ENCODE data around the gene FERMT2.
"Not testable (repeated sequence)": the region's sequence is repeated elsewhere in the genome, so short reads cannot be mapped to it uniquely, and the experiment has no call there.

The FERMT2 gene

DNA sequence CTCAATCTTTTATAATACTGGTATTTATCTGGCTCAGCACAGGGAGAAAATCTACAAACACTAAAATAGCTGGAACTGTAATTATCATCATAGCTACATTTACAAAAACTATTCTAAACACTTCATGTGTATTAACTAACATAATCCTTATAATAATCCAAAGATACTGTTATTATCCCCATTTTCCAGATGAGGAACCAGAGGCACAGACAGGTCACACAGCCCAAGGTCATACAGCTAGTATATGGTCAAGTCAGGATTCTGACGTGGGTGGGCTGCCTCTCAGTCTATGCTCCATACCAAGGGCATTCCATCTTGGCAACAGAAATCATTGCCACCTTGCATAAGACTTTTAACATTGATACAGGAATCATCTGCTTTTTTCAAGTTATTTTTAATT, 11.4 kb downstream of the FERMT2 start:
- no peak for DNase-seq

DNA sequence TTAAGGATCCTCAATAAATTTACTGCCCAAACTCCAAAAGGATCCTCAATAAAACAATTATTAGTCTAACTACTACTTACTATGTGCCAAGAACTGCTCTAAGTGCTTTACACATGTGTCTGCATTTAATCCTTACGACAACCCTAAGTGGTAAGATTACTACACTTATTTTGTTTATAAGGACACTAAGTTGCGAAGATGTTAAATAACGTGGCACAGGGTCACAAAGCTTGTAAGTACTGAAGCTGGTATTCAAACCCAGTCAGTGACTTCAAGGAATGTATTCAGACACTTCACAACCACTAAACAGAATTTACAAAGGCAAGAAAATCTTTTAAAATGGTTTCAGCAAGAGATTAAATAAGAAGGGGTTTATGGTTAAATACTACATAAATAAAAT, 13.0 kb downstream of the FERMT2 start:
- no peak for DNase-seq

DNA sequence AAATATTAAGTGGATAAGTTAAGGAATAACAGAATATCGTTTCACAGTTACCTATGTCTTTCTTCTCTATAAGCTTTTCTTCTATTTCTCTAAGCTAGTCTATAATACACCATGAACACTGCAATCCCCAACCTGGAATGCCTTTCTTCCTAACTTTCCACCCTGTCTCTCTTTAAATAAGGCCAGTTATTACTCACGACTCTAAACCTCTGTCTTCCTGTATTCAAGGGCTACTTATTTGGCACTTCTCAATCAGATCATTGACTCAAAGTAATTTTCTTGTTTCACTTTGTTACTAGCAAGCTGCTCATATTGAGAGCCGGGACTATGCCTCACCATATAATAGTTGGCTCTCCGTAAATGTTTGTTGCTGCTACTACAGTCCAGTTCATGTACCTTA, 13.5 kb downstream of the FERMT2 start:
- no peak for DNase-seq

DNA sequence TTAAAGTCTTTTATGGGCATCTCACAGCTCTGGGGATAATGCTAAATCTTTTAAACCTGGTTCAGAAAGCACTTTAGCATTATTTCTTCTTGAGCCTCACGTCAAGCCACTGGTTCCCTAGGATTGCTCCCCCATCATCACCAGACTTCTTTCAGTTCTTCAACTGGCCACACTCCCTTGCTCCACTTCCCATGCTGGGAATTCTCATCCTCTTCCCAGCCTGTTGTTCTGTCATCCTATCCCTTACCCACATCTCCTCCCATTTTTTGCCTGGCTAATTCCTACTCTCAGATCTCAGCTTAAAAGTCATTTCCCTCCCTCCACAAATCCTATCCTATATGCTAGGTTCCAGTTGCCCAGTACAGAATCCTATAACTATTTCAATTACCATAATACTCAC, 14.4 kb downstream of the FERMT2 start:
- DNase-seq: no peak

DNA sequence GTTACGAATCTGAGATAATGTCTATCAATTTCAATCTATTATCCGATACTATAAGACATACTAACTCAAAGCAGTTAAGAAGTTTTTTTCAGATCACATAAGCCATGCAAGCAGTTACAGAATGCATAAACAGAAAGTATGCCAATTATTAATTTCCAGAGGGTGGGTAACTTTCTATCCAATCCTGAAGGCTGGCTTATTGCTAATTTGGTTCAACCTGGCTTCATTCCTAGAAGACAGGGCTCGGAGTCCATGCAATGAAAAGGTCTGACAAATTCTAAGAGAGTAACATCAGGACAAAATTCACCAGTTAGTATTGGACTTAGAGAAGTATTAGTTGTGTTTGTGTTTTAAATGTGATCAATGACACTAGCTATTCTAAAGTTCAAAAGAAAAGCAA, 15.0 kb downstream of the FERMT2 start:
- DNase-seq: no peak

DNA sequence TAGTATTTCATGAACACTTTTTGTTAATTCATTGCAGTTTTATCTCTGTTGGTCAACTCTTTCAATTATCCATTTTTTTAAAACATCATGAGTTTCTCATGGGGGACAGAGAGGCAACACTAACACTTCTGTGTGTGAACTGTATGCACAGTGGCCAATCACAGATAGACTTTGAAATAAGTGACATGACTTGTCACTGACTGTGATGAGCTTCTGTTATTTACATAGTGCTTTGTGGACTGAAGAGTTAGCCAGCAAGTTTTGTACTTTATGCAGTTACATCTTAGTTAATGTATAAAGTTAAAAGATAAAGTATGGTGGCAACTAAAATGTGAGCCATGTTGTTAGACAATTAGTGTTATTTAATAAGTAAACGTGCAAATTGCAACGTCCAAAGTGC, 16.1 kb downstream of the FERMT2 start:
- DNase-seq: no peak

DNA sequence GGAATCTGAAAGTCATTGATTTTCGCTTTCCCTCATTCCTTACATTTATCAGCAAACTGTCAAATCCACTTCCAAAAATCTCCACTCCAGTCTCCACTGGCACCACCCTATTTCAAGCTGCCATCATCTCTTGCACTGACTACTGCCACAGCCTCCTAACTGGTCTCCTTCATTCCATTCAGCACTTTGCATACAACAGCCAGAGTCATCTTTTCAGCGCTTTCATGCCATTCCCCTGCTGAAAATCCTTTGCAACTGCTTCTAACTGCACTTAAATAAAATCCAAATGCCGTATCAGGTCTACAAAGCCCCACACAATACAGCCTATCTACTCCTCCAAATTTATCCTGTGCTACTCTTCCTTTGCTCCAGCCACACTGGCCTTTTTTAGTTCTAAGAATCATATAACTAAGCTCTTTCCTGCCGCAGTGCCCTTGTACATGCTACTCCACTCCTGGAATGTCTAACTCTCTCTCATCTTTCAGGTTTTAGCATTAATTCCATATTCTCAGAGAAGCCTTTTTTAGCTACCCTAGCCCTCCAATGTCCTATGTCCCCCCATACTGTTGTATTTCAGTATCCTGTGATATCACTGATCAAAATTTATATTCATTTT, 21.6 kb downstream of the FERMT2 start:
- DNase-seq: no peak

DNA sequence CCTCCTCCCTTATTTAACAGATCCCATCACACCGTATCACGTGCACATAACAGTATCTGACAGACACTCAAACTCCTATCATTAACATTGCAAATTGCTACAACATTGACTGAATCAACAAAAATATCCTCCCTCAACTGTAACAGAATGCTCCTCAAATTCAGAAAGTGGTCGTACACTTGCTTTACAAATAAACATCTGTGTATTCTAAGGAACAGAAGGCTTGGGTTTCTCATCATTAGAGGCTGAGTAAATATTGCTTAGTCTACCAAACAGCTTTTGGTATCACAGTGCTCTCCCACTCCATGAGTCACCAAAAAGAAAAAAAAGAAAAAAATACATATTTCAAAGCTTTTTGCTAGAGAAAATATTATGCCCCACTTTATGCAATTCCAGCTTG, 23.9 kb downstream of the FERMT2 start:
- DNase-seq: no peak

DNA sequence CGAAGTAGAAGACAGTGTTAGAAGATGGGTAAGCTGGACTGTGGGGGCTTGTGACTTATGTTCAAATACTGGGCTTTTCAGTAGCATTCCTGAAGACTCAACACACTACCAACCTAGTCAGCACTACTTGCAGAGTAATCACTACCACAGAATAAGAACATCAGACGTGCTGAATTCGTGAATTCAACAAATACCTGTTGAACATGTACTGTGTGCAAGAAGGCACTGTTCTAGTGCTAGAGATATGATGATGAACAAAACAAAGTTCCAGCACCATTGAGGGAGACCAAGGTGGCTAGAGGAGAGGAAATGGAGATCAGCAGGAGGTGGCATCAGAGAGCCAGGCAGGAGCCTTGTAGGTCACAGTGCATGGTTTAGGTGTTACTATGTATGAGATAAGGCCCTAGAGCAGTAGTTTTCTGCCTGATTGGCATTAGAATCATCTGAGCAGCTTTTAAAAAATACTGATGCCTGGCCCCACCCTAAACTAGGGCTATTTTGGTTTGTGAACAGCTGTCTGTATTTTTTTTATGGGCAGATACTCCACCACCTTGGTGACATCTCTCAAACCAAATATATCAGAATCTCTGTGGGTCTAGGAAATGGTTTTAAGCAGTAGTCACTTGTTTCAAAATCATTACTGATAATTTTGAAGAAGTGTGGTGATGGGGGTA, 26.8 kb downstream of the FERMT2 start:
- DNase-seq: no peak

DNA sequence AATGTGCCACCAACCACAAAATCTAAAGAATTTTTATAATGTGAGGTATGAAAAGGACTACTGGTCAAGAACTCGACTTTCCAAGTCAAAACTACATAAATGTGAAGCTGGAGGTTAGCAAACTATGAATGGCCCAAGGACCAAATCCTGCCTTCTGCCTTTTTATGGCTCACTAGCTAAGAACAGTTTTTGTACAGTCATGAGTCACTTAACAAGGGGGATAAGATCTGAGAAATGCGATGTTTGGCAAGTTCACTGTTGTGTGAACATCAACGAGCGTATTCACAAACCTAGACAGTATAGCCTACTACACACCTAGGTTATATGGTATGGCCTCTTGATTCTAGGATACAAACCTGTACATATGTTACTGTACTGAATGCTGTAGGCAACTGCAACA, 28.2 kb downstream of the FERMT2 start:
- no peak for DNase-seq

DNA sequence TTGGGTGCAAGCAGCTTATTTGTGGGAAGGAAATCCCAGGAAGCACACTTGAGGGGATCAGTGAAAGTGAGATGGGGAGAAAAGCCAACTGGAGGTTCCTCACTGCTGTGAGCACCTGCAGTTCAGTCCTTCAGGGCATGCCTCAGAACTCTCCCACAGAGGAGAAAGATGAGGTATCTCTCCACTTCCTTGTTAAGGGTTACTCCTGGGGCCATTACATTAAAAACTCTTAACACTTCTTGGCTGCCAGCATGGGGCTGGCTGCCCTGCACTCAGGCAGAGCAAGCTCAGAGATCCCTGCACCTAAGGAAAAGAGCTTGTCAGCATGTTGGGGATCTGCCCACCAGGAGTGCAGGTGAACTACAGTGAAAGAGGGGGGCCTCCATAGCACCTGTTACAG, 28.8 kb downstream of the FERMT2 start:
- DNase-seq: no peak

DNA sequence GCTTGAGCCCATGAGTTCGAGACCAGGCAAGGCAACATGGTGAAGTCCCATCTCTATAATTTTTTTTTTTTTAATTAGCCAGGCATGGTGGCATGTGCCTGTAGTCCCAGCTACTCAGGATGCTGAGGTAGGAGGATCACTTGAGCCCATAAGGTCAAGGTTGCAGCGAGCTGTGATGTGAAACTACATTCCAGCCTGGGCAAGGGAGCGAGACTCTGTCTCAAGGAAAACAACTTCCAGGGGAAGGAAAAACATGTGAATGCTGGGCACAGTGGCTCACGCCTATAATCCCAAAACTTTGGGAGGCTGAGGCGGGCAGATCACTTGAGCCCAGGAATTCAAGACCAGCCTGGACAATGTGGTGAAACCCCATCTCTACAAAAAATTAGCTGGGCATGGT, 30.4 kb downstream of the FERMT2 start:
- DNase-seq: not testable (repeated sequence)

DNA sequence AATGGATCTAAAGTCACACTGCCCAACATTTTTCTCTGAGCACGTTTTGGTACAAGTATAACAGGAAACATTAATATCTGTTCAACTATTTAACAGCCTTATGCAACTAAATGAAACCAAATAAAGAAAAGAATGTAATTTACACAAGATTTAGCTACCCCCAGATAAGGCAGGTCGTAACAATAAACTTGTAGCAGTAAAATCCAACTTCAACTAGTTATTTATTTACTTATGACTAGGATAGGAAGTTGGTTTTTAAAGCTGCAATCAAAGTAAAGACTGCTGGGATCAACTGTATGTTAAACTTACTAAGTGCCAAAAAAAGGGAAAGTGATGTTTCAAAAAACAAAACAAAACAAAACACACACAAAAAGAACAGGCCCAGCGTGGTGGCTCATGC, 30.9 kb downstream of the FERMT2 start:
- no peak for DNase-seq

DNA sequence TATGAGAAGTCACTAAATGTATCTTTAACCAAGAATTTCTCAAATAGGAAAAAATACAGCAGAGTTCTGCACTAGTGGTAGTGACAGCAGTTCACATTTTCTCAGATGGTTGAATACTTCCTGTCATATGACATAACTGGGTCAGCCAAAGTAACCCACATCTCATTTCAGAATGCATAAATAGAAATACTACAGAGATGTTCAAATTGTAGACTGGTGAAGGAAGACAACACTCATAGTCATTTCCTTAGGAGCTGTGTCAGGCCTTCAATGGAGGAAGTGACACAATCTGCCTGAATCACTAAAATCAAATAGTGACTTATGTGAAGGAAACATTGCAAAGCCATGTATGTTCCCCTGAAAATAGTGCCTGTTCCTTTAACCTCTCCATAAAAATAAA, 32.4 kb downstream of the FERMT2 start:
- DNase-seq: no peak

DNA sequence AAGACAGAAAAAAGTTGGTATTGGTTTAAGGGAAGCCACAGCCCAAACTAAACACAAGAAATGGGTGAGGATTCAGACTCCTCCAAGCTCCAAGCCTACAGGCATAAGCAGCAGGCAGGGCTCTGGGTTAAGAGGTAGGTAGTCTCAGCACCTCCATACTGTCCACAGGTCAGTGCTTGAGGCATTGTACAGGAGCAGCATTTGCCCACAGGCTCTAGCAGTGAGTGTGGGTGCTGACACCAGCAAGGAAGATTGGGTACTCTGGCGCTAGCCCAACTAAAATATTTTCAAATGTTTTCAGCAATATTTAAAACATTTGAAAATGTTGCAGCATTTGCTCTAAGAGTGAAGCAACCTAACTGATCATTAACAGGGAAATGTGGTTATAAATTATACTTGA, 33.1 kb downstream of the FERMT2 start:
- no peak for DNase-seq

DNA sequence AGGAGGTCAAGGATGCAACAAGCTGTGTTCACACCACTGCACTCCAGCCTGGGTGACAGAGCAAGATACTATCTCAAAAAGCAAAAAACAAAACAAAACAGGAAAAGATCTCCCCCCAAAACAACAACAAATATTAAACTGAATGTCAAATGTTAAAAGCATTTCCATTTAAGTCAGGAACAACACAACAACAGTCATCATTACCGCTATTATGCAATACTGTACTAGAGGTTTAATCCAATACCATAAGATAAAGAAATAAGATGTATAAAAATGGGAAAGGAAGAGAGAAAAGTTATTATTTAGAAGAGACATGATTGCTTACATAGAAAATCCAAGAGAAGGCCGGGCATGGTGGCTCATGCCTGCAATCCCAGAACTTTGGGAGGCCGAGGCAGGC, 36.6 kb downstream of the FERMT2 start:
- DNase-seq: no peak

DNA sequence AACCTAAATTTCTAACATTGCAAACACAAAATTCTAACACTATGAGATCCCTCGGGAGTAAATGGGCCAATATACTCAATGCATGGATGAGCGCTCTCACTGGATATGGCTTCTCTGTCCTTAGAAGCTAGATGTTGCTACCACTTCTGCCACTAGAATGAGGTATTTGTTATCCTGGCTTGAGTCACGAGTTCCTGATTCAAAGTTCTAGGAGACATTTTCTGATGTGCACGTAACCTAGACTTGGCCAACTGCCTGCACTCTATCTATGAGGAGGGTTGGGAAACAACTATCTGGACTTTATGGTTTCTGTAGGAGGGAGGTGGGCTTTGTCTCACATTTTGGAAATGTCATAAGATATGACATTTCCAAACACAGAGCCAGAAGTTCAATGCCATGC, 37.6 kb downstream of the FERMT2 start:
- DNase-seq: no peak

DNA sequence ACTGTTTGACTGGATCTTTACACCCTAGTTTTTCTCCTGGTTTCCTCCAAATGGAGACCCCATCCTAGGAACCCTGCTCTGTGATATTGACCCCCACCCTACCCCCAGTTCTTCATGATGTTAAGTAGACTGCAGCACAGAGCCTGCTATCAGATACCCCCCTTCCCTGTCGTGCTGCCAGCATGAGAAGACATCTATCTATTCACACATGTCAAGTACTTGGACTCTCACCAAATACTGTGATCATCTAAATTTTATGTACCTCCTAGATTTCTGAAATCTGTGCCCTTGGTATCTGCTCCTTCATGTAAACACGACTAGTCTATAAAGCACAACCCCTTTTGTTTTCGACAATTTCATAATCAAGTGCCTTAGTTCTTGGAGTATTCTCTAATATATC, 38.9 kb downstream of the FERMT2 start:
- DNase-seq: no peak

DNA sequence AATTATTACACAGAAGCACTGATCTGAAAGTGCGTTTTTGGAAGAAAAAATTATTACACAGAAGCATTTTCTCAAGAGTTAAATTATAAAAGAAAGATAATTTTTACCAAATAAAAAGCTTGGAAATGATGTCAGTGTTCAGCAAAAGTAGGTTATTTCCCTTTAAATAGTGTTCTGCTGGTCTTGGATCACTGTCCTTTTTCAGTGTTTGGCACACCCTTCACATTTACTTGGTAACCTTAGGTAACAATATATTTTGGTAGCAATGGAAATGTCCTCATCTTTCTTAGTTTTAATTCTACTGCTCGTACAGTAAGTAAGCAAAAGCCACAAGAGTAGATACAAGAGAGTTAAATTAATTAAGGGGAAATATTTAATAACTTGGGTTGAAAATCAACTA, 40.3 kb downstream of the FERMT2 start:
- DNase-seq: no peak

DNA sequence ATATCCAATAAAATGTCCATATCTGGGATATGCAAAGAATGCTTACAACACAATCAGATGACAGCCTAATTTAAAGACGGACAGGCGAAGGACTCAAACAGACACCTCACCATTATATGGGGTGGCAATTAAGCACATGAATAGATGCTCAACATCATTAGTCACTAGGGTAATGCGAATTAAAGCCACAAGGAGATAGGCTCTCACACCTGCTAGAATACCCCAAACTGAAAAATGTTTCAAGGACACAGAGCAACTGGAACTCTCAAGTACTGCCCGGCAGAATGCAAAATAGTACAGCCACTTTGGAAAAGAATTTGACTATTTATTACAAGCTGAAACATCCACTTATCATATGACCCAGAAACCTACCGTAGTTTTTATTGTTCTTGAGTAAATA, 42.9 kb downstream of the FERMT2 start:
- no peak for DNase-seq

DNA sequence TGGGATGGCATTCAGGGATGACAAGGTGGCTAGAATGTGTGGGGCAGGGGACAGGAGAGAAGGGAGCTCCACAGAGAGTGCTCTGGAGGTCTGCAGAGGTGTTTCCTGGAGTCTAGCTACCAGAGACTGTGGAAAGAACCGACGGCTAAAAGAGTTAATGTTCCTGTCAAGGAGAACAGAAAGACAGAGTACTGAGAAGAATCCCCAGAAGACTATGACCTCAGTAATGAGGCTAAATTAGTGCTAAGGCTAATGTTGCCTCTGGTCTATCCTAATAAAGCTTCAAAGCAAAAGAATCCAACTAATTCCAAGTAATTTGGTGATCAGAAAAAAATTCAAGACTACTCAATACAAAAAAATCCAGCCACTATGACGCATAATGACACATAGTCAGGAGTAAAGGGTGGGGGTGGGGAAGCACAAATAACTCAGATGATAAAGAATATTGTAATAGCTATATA, 44.7 kb downstream of the FERMT2 start:
- no peak for DNase-seq

DNA sequence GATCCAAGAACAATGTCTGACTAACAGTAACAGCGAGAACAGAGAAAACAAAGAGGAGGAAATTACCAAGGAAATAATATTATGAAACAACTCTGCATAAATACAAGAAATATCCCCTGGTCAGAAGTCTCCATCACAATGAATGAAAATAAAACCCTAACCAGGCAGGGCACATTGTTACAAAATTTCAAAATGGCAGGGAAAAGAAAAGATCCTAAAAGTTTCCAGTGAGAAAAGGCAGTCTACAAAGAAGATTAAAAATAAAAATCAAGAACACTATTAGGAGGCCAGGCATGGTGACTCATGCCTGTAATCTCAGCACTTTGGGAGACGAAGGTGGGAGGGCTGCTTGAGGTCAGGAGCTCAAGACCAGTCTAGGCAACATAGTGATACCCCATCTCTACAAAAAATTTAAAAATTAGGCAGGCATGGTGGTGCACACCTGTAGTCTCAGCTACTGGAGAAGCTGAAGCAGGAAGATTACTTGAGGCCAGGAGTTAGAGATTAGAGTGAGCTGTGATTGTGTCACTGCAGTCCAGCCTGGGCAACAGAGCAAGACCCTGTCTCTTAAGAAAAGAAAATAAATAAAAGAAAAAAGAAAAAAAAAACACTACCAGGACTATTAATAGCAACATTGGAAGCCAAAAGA, 47.8 kb downstream of the FERMT2 start:
- DNase-seq: no peak

DNA sequence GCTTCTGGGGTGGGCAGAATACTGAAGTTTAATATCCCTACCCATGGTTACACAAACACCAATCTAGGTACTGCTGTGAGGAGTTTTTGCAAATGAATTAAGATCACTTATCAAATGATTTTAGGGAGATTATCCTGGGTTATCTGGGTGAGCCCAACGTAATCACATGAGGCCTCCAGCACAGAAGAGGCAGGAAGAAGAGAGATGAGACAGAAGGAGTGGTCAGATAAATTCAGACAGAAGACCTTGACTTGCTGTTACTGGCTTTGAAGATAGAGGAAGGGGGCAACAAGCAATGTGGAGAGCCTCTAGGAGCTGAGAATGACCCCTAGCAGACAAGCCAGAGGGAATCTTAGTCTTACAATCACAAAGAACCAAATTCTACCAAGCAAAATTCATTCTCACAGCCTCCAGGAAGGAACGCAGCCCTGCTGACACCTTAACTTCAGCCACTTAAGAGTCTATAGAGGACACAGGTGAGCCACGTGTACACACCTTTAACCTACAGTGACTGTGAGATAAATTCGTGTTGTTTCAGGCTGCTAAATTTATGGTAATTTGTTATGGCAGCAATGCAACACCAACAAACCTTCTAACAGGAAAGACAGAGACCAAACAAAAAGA, 49.4 kb downstream of the FERMT2 start:
- DNase-seq: no peak

DNA sequence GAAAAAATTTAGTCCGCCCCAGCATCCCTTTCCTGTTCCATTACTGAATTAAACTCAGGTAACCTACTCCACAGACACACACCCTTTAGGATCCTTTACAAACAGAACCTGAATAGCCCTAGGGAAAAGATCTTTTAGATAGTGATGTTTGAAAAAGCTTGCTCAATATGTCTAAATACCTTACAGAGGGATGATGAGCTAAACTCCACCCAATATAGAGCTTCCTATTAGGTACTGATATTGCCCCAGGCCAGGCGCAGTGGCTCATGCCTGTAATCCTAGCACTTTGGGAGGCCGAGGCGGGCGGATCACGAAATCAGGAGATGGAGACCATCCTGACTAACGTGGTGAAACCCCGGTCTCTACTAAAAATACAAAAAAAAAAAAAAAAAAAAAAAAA, 50.1 kb downstream of the FERMT2 start:
- no peak for DNase-seq

All from NCI-H2081 treated with DMSO at 0.1 percent for 48 hours (cell line).